ENCODE measurements around the gene HMGXB4.

DNA sequence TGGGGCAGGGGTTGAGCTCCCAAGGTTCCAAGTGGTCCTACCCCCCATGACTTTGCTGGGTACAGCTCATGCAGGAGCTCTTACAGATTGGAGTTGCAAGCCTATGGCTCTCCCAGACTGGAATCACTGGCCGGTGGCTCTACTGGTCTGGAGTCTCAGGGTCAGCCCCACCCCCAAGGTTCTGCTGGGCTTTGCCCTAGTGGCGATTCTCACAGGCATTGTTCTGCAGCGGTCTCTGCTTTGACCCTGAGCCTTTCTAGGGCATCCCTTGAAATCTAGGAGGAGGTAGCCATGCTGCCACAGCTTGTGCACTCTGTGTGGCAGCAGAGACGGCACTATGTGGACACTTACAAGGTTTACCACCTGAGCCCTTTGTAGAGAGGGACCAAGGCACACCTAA, 49.3 kb upstream of the HMGXB4 start:
- TF ChIP-seq, protein P1, sequence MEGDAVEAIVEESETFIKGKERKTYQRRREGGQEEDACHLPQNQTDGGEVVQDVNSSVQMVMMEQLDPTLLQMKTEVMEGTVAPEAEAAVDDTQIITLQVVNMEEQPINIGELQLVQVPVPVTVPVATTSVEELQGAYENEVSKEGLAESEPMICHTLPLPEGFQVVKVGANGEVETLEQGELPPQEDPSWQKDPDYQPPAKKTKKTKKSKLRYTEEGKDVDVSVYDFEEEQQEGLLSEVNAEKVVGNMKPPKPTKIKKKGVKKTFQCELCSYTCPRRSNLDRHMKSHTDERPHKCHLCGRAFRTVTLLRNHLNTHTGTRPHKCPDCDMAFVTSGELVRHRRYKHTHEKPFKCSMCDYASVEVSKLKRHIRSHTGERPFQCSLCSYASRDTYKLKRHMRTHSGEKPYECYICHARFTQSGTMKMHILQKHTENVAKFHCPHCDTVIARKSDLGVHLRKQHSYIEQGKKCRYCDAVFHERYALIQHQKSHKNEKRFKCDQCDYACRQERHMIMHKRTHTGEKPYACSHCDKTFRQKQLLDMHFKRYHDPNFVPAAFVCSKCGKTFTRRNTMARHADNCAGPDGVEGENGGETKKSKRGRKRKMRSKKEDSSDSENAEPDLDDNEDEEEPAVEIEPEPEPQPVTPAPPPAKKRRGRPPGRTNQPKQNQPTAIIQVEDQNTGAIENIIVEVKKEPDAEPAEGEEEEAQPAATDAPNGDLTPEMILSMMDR (IDR thresholded peaks at IDR 0.05; ENCODE audit: low read depth, low read length, poor library complexity, severe bottlenecking) = no peak
- no peak for TF ChIP-seq EZH2phosphoT487 (IDR thresholded peaks at IDR 0.05; ENCODE audit: borderline replicate concordance, low read length)

Data from DOHH2 (cell line).